Activated CD4-positive, alpha-beta T cell treated with anti-CD3 and anti-CD28 coated beads for 24 hours (primary cell): Measurements from ENCODE around the gene AGBL5.
A peak's percentile ranks its signal among the peaks of the same experiment; 100 is the strongest.

ENCODE experiments used
- DNase-seq, 2 donors: peaks; one replicate each; pipeline ENCODE4 v3.0.0-alpha.2; 2020; ENCODE audit warnings: low read depth in 2 of 2

The AGBL5 gene

GRCh38 chr2:27050996-27051901, at the start of gene AGBL5:
AGBL5 (plus strand) TSS chr2:27051668; CDS start chr2:27052959, 1,291 bp downstream.
- peak; percentile 87 to 96 for DNase-seq

GRCh38 chr2:27001950-27002349, 49.5 kb upstream of the AGBL5 start:
- no peak for DNase-seq

- DNase-seq, result no peak
Observed at GRCh38 chr2:27003007-27003406, 48.5 kb upstream of the AGBL5 start.

- DNase-seq, result no peak
Observed at GRCh38 chr2:27003857-27004256, 47.6 kb upstream of the AGBL5 start.

GRCh38 chr2:27006602-27007415, 44.7 kb upstream of the AGBL5 start:
- DNase-seq, result no peak

- no peak for DNase-seq
Observed at GRCh38 chr2:27007416-27008374, 43.8 kb upstream of the AGBL5 start.

GRCh38 chr2:27008678-27009077, 42.8 kb upstream of the AGBL5 start:
- DNase-seq, result no peak

GRCh38 chr2:27009083-27009482, 42.4 kb upstream of the AGBL5 start:
- DNase-seq, result no peak

- no peak for DNase-seq
Observed at GRCh38 chr2:27009716-27010115, 41.8 kb upstream of the AGBL5 start.

- DNase-seq, result no peak
Observed at GRCh38 chr2:27010139-27010538, 41.3 kb upstream of the AGBL5 start.

GRCh38 chr2:27013738-27014137, 37.7 kb upstream of the AGBL5 start:
- no peak for DNase-seq

- no peak for DNase-seq
Observed at GRCh38 chr2:27014771-27015433, 36.6 kb upstream of the AGBL5 start.

GRCh38 chr2:27016801-27017325, 34.6 kb upstream of the AGBL5 start:
- DNase-seq, result peak; percentile 16 to 38

GRCh38 chr2:27018142-27018541, 33.3 kb upstream of the AGBL5 start:
- DNase-seq, result no peak

GRCh38 chr2:27019459-27019858, 32.0 kb upstream of the AGBL5 start:
- DNase-seq, result no peak

- DNase-seq, result no peak
Observed at GRCh38 chr2:27019931-27020855, 31.3 kb upstream of the AGBL5 start.

GRCh38 chr2:27021253-27022049, 30.0 kb upstream of the AGBL5 start:
- DNase-seq, result no peak

GRCh38 chr2:27023740-27024139, 27.7 kb upstream of the AGBL5 start:
- DNase-seq, result no peak

- no peak for DNase-seq
Observed at GRCh38 chr2:27024188-27024587, 27.3 kb upstream of the AGBL5 start.
